Stomach (tissue), 4 donors: ENCODE data around the gene C6orf89.

Experiments
- EP300 ChIP-seq: sonication (generic); formaldehyde crosslinking; IDR thresholded peaks from one replicate; pipeline ENCODE4 v1.6.1; 2017; ENCODE audit warnings: antibody characterized with exemption
- POLR2A ChIP-seq, 4 donors: fragments of 450-650 bp; IDR thresholded peaks; one replicate each; pipeline ENCODE4 v1.6.1; 2016; ENCODE audit warnings: antibody characterized with exemption in 4 of 4, control low read depth in 2 of 4, mild to moderate bottlenecking in 1 of 4, moderate library complexity in 1 of 4
- POLR2AphosphoS5 ChIP-seq, 3 donors: sonication (generic); formaldehyde crosslinking; IDR thresholded peaks; one replicate each; pipeline ENCODE4 v1.6.1; 2016; ENCODE audit warnings: antibody characterized with exemption in 3 of 3
- TF ChIP-seq, protein P1 (sequence below), 7 experiments: fragments of 450-650 bp in 4 of 7; fragments of 200-600 bp in 3 of 7; sonication (generic) in 3 of 7; IDR thresholded peaks; one replicate each; pipeline ENCODE4 v1.5.1; 2016 to 2019; ENCODE audit warnings: antibody characterized with exemption in 7 of 7, control low read depth in 2 of 7, mild to moderate bottlenecking in 1 of 7

- TF ChIP-seq, protein P1, sequence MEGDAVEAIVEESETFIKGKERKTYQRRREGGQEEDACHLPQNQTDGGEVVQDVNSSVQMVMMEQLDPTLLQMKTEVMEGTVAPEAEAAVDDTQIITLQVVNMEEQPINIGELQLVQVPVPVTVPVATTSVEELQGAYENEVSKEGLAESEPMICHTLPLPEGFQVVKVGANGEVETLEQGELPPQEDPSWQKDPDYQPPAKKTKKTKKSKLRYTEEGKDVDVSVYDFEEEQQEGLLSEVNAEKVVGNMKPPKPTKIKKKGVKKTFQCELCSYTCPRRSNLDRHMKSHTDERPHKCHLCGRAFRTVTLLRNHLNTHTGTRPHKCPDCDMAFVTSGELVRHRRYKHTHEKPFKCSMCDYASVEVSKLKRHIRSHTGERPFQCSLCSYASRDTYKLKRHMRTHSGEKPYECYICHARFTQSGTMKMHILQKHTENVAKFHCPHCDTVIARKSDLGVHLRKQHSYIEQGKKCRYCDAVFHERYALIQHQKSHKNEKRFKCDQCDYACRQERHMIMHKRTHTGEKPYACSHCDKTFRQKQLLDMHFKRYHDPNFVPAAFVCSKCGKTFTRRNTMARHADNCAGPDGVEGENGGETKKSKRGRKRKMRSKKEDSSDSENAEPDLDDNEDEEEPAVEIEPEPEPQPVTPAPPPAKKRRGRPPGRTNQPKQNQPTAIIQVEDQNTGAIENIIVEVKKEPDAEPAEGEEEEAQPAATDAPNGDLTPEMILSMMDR (IDR thresholded peaks at IDR 0.05) = no peak
- no peak for TF ChIP-seq POLR2AphosphoS5 (IDR thresholded peaks at IDR 0.05)
- no peak for TF ChIP-seq POLR2A (IDR thresholded peaks at IDR 0.05)
- no peak for TF ChIP-seq EP300
These were observed 90.2 kb downstream of the C6orf89 start for GRCh38 chr6:36976007-36976264.
